ENCODE data around the gene GPR158.

GRCh38 chr10:25390733-25391132, 215.9 kb downstream of the GPR158 start:
- no peak for TF ChIP-seq CTCF (conservative IDR thresholded peaks at IDR 0.05; ENCODE audit: low read depth, low read length)
- no peak for TF ChIP-seq EZH2 (IDR thresholded peaks at IDR 0.05; ENCODE audit: low read length, unreplicated experiment)

Measured in PC-3 (cell line).